OCI-LY1 (cell line): ENCODE measurements around the gene METTL1.

Experiments
- CTCF ChIP-seq: fragments of 200-600 bp; sonication (generic), shearing (Covaris generic); IDR thresholded peaks from 2 replicates; pipeline ENCODE4 v1.5.1; 2017; ENCODE audit warnings: mild to moderate bottlenecking, antibody characterized with exemption, low read length, moderate library complexity, mixed read lengths
- EZH2 ChIP-seq: fragments of 200-600 bp; sonication (generic), shearing (Covaris generic); IDR thresholded peaks from 2 replicates; pipeline ENCODE4 v1.8.0; 2017; ENCODE audit warnings: borderline replicate concordance, mixed run types, mild to moderate bottlenecking, antibody characterized with exemption, low read length, moderate library complexity, mixed read lengths

GRCh38 chr12:57734591-57734990, 37.3 kb downstream of the METTL1 start:
- no peak for TF ChIP-seq CTCF
- no peak for TF ChIP-seq EZH2
